Measurements from ENCODE around the gene FBXL16. TPM values are rescaled to one million over a fixed set of nuclear protein-coding genes. Genes with fewer than 3 reads are reported as not detected.

Gene FBXL16
- total and polyA plus RNA-seq, 2 donors (not counting 3 experiments of a cell fraction or from before 2014, with no cell fraction given), result 0.07 to 0.22 TPM

GRCh38 chr16:716200-716568 lies 10.6 kb upstream of the FBXL16 start:
- CTCF ChIA-PET, result interaction anchor here (0.9 to 2.6 kb wide), 9 partner anchors 10 to 341 kb away, joined by 3 to 34 read pairs (median 7); partner anchors contain the start of genes CCDC78, CHTF18, CIAO3 and HAGHL
- Histone ChIP-seq H3K36me3 (ENCODE audit: control insufficient read depth in 2 of 2, extremely low read depth in 1 of 2, insufficient read depth in 2 of 2, low read length in 2 of 2) (no peaks in the 10 kb centered on the region), H3K4me2 (ENCODE audit: insufficient read depth, low read length) (no peak overlapping the region), H3K27me3 (ENCODE audit: control insufficient read depth in 2 of 2, insufficient read depth in 2 of 2, low read length in 2 of 2) (no peaks in the 10 kb centered on the region), H4K20me1 (replicated peaks; ENCODE audit: control insufficient read depth, extremely low read depth, insufficient read depth, low read length) (no peaks in the 10 kb centered on the region), H3K79me2 (ENCODE audit: control insufficient read depth, insufficient read depth, low read length) (no peaks in the 10 kb centered on the region), H3K9me1 (replicated peaks; ENCODE audit: control insufficient read depth, extremely low read depth, insufficient read depth, low read length) (no peaks in the 10 kb centered on the region), H3K9ac (replicated peaks; ENCODE audit: extremely low read depth, insufficient read depth, low read length) (no peak overlapping the region), H3K4me1 (ENCODE audit: control insufficient read depth, extremely low read depth, insufficient read depth, low read length) (peaks cover 18% of the 10 kb centered on the region), H3K27ac (ENCODE audit: insufficient read depth, low read depth, low read length) (no peak overlapping the region), H3K9me3 (replicated peaks; ENCODE audit: control insufficient read depth, insufficient read depth, low read length) (no peaks in the 10 kb centered on the region), H3K4me3 (replicated peaks in 1 of 3; ENCODE audit: insufficient read depth in 1 of 3, low read depth in 1 of 3, low read length in 3 of 3) (no peak overlapping the region), H2AFZ (ENCODE audit: low read depth, low read length) (no peak overlapping the region)
- DNase-seq (ENCODE audit: low read depth, low spot score), result no peak
- FAIRE-seq, result no peak
- TF ChIP-seq GATA2 (IDR thresholded peaks at IDR 0.05; ENCODE audit: insufficient read depth, insufficient read length, low read depth, low read length) (no peak), EZH2 (IDR thresholded peaks at IDR 0.05; ENCODE audit: borderline replicate concordance, low read depth, low read length, severe bottlenecking) (no peak), POLR2AphosphoS5 (IDR thresholded peaks at IDR 0.05; ENCODE audit: insufficient read depth, low read depth, low read length) (no peak), FOS (IDR thresholded peaks at IDR 0.05; ENCODE audit: borderline replicate concordance, insufficient read depth, low read length) (no peak), JUN (IDR thresholded peaks at IDR 0.05; ENCODE audit: borderline replicate concordance, insufficient read depth, insufficient read length, low read depth) (no peak), CTCF (IDR thresholded peaks at IDR 0.05; ENCODE audit: extremely low read depth in 1 of 2, insufficient read depth in 1 of 2, low read depth in 1 of 2, low read length in 2 of 2) (no peak), MYC (IDR thresholded peaks at IDR 0.05; ENCODE audit: low read depth, low read length) (no peak), POLR2A (IDR thresholded peaks at IDR 0.05; ENCODE audit: low read depth, low read length) (no peak)
- TF ChIP-seq, protein P1, sequence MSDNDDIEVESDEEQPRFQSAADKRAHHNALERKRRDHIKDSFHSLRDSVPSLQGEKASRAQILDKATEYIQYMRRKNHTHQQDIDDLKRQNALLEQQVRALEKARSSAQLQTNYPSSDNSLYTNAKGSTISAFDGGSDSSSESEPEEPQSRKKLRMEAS (IDR thresholded peaks at IDR 0.05; ENCODE audit: insufficient read depth, insufficient read length), result no peak
- POLR2A ChIA-PET, result no interaction called here
- intact Hi-C loops (cut with micrococcal nuclease) (no loop called here), dilution Hi-C loops (cut with MboI; ENCODE audit: extremely low pct_ligation_motif_present, low sequenced_read_pairs) (no loop called here)
- no TSS peak for BruUV-seq (replicated peaks)
